A549 (cell line): ENCODE measurements around the gene SKOR1.
A peak's percentile ranks its signal among the peaks of the same experiment; 100 is the strongest.

Experiments used
- CEBPB ChIP-seq, 2 experiments: fragments of >200 bp in 1 of 2; sonication (Bioruptor Twin) in 1 of 2; formaldehyde crosslinking in 1 of 2; IDR thresholded peaks; 2 replicates each; pipeline ENCODE4 v1.6.1; 2012 to 2016
- POLR2A ChIP-seq: IDR thresholded peaks from 2 replicates; pipeline ENCODE4 v1.6.1; 2012; ENCODE audit warnings: mild to moderate bottlenecking, low read length
- RAD21 ChIP-seq, 2 experiments: fragments of >200 bp in 1 of 2; sonication (Bioruptor Twin) in 1 of 2; formaldehyde crosslinking in 1 of 2; IDR thresholded peaks in 1 of 2; conservative IDR thresholded peaks in 1 of 2; 2 replicates in 1 of 2; 3 replicates in 1 of 2; pipeline ENCODE4 v1.6.1; 2012 to 2018; ENCODE audit warnings: inconsistent platforms in 1 of 2
- TF ChIP-seq, protein P1 (sequence below): fragments of >200 bp; sonication (Bioruptor Twin); formaldehyde crosslinking; IDR thresholded peaks from 3 replicates; pipeline ENCODE4 v1.5.1; 2016

GRCh38 chr15:67839499-67839928 lies 14.2 kb downstream of the SKOR1 start:
- TF ChIP-seq RAD21 (conservative IDR thresholded peaks at IDR 0.05 in 1 of 2, IDR thresholded peaks at IDR 0.05 in 1 of 2) (0 out of 5 replicates have a peak, but pooled peaks of 1 of the 2 experiments have one; percentile 7), POLR2A (no peak), CEBPB (IDR thresholded peaks at IDR 0.05) (no peak)
- TF ChIP-seq, protein P1, sequence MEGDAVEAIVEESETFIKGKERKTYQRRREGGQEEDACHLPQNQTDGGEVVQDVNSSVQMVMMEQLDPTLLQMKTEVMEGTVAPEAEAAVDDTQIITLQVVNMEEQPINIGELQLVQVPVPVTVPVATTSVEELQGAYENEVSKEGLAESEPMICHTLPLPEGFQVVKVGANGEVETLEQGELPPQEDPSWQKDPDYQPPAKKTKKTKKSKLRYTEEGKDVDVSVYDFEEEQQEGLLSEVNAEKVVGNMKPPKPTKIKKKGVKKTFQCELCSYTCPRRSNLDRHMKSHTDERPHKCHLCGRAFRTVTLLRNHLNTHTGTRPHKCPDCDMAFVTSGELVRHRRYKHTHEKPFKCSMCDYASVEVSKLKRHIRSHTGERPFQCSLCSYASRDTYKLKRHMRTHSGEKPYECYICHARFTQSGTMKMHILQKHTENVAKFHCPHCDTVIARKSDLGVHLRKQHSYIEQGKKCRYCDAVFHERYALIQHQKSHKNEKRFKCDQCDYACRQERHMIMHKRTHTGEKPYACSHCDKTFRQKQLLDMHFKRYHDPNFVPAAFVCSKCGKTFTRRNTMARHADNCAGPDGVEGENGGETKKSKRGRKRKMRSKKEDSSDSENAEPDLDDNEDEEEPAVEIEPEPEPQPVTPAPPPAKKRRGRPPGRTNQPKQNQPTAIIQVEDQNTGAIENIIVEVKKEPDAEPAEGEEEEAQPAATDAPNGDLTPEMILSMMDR: no peak; the same call in 2 of the 3 replicates
